NCI-H2227 (cell line): ENCODE results near the gene TIFAB.
A peak's percentile ranks its signal among the peaks of the same experiment; 100 is the strongest.

Experiments used
- DNase-seq: peaks from one replicate; lab custom pipeline; 2025; ENCODE audit not compliant: unreplicated experiment; lab: John Stamatoyannopoulos, UW

TIFAB gene

GRCh38 chr5:135444360-135444759 is 7.8 kb downstream of the TIFAB start:
- no peak for DNase-seq

GRCh38 chr5:135443161-135443960 is 8.8 kb downstream of the TIFAB start:
- peak; percentile 7 for DNase-seq

- no peak for DNase-seq
Measured at GRCh38 chr5:135442431-135443160, 9.6 kb downstream of the TIFAB start.

- DNase-seq: no peak
Measured at GRCh38 chr5:135441919-135442318, 10.2 kb downstream of the TIFAB start.

GRCh38 chr5:135441350-135441831 is 10.8 kb downstream of the TIFAB start:
- no peak for DNase-seq

GRCh38 chr5:135440916-135441315 is 11.2 kb downstream of the TIFAB start:
- no peak for DNase-seq

- no peak for DNase-seq
Measured at GRCh38 chr5:135439231-135440205, 12.6 kb downstream of the TIFAB start.

GRCh38 chr5:135438636-135439221 is 13.4 kb downstream of the TIFAB start:
- DNase-seq: no peak

- no peak for DNase-seq
Measured at GRCh38 chr5:135437796-135438560, 14.2 kb downstream of the TIFAB start.

- no peak for DNase-seq
Measured at GRCh38 chr5:135437422-135437795, 14.7 kb downstream of the TIFAB start.

GRCh38 chr5:135436951-135437418 is 15.2 kb downstream of the TIFAB start:
- DNase-seq: no peak

- DNase-seq: no peak
Measured at GRCh38 chr5:135435467-135436330, 16.5 kb downstream of the TIFAB start.

GRCh38 chr5:135434591-135435466 is 17.3 kb downstream of the TIFAB start:
- no peak for DNase-seq

- DNase-seq: no peak
Measured at GRCh38 chr5:135433681-135434426, 18.3 kb downstream of the TIFAB start.

GRCh38 chr5:135432113-135432512 is 20.0 kb downstream of the TIFAB start:
- DNase-seq: no peak

GRCh38 chr5:135430135-135430437 is 22.1 kb downstream of the TIFAB start:
- DNase-seq: no peak
